Eye (tissue), 1 donor: ENCODE measurements around the gene TBPL1.
"Not testable (repeated sequence)": the region's sequence is repeated elsewhere in the genome, so short reads cannot be mapped to it uniquely, and the experiment has no call there.

Experiments
- DNase-seq: peaks from one replicate; pipeline ENCODE4 v3.0.0-alpha.2; 2015

TBPL1 gene

DNA sequence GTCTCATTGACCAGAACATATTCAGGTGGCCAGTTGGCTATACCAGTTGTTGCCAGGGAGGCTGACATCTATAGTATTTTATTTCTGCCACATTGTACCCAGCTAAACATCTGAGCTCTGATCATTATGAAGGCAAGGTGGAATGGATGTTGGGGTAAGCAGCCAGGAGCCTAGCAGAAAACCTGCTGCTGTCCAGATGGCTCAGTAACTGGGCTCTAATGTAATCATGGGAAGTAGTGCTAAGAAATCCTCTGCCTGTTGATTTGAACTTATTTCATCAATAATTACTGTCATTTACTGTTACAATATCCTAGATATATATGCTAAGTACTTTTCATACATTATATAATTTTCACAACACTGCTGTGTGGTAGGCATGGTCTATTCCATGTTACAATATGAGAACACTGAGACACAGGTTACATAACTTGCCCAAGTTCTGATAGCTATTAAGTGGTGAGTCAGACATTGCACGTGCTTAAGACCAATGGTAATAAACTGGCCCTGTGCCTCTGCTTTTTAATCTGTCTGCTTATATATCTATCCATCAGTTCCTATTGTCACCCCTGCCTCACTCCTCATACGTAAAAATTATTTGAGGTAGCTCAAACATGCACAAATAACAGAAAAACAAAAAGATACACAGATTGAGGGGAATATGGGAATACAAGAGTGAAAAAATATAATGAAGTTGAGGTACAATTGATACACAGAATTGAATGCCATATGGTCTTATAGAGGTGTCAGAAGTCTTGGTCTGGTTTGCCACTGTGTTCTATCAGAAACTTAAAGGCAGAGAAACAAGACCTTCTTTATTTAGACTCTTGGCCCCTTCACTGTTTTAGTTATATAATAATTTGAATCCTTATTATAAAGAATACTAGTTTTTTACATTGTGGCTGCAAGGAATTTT, 25.2 kb downstream of the TBPL1 start:
- DNase-seq = no peak

GRCh38 chr6:133978896-133979240, 25.8 kb downstream of the TBPL1 start:
- DNase-seq = no peak

DNA sequence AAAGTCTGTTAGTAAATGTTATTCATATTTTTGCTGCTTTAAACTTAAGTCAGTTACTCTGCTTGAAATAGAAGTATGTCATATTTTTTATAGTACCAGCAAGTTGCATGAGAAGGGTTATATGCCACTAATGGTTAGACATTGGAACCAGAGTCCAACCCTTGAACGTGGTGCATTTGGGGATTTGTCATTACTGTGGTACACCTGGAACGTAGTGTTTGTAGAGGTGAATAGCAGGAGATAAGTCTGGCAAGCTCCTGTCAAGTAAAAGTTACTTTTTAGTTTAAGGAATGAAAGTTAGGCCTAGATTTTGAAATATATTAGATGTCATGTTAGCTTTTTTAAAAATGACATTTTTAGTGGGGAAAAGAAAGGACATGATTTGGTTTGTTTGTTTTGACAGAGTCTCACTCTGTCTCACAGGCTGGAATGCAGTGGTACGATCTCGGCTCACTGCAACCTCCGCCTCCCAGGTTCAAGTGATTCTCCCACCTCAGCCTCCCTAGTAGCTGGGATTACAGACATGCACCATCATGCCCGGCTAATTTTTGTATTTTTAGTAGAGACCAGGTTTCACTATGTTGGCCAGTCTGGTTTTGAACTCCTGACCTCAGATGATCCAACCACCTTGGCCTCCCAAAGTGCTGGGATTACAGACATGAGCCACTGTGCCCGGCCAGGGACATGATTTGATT, 26.4 kb downstream of the TBPL1 start:
- DNase-seq = not testable (repeated sequence)

GRCh38 chr6:133980168-133980567, 27.1 kb downstream of the TBPL1 start:
- DNase-seq = no peak

DNA sequence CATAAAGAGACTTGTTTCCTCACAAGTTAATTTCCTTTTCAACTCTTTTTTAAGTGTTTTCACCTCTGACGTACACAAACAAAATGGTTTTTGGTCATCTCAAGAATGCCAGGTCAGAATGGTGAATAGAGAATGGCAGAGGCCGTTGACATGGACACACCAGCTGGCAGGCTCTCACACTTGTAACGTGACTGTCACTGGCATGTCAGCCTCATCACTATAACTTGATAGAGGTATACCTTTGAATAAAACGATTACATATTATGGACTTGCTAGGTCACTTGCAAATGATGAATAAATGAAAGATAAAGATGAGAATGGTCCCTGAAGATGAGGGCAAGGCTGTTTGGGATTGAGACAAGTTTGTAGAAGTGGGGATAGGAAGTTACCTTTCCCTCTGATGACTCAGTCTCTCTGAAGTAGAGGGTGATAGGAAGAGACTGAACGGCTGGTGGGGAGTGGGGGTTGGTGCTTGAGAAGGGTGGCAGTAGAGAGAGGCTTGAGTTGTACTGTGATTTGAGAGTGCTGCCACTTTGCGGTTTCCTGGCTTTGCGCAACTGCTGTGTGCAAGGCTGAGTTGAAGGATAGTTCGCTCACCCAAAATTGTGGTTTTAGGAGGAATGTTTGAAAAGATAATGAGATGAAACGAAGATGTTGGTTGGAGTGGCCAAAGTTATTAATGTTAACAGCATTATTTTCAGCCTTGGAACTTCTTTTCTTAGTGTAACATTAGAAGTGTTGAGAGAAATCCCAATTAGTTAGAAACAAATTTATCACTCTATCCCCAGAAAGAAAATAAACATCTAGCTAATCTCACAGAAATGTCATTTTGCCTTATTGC, 30.3 kb downstream of the TBPL1 start:
- DNase-seq = no peak

GRCh38 chr6:133985970-133986369, 32.9 kb downstream of the TBPL1 start:
- DNase-seq = no peak

DNA sequence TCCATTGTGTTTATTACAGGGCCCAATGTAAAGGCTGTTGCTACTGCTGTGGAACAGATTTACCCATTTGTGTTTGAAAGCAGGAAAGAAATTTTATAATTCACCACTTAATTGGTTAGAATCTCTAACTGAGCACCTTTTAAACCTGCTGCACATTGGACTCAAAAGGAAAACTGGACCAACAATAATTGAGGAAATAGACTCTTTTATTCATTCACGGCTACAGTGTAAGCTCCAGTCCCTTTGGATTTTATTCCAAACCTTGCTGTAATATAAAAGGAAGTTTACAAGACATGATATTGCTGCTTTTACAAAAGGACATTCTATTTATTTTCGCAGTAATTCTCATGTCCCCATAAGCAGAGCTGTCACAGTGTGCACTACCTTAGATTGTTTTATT, 33.9 kb downstream of the TBPL1 start:
- no peak for DNase-seq

GRCh38 chr6:133989525-133989924, 36.5 kb downstream of the TBPL1 start:
- no peak for DNase-seq

DNA sequence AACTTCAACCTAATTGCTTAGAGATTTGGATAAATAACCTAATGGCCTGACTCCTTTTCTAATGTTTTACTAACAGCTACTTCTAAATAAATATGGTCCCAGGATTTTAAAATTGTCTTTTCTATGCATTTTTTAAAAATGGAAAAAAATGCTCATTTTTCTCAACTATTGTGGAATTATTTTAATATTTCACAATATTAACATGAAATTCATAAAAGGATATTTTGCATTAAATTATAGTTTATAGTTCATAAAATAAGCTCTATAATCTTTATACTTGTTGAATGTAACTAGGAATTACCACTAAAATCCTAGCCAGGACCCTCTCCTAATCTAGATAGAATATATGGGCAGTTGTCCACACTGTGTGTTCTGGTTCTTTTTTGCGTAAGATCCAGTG, 37.3 kb downstream of the TBPL1 start:
- DNase-seq = no peak

DNA sequence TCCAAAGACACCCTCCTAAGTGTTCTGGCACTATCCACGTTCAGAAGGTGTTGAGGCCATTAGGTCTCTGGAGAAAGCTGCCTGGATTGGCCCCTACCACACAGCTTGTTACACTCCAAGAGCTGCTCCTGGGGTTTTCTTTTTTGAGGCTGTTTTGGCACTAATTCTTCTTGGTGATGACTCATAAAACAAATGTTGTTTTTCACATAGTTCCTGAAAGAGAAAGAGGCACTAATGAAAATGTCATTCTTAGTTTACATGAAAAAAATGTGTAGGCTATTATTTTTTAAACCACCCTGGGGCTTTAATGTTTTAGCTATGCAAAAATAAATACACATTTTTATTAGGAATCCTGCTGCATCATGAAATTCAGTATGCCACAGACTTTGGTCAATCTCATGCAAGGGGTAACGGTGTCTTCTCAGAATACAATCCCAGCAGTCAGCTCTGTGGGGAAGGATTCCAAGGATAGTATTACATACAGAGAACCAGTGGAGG, 38.1 kb downstream of the TBPL1 start:
- DNase-seq = no peak

GRCh38 chr6:133992992-133993680, 40.1 kb downstream of the TBPL1 start:
- DNase-seq = no peak

- no peak for DNase-seq
Observed at GRCh38 chr6:133995296-133995695, 42.3 kb downstream of the TBPL1 start.

DNA sequence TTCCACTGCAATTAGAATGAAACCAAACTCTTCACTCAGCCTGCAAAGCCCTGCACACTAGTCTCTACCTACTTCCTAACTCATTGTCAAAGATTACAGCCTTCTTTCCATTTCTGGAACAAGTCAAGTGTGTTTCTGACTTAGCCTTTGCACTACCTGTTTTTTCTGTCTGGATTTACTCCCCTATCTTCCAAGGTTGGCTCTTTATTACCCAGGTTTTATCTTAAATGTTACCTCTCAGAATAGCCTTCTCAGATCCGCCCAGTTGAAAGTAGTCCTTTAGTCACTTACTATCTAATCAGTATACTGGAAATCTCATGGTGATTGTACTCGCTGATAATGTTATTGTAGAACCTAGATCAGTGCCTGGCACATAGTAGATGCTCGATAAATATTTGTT, 42.7 kb downstream of the TBPL1 start:
- no peak for DNase-seq

- no peak for DNase-seq
Observed at GRCh38 chr6:133997267-133997666, 44.2 kb downstream of the TBPL1 start.

- DNase-seq = no peak
Observed at GRCh38 chr6:133999305-133999704, 46.3 kb downstream of the TBPL1 start.

- DNase-seq = no peak
Observed at GRCh38 chr6:134000443-134000842, 47.4 kb downstream of the TBPL1 start.

GRCh38 chr6:134002821-134003220, 49.8 kb downstream of the TBPL1 start:
- DNase-seq = no peak

GRCh38 chr6:134003542-134003951, 50.5 kb downstream of the TBPL1 start:
- no peak for DNase-seq

GRCh38 chr6:134004714-134005113, 51.7 kb downstream of the TBPL1 start:
- no peak for DNase-seq

DNA sequence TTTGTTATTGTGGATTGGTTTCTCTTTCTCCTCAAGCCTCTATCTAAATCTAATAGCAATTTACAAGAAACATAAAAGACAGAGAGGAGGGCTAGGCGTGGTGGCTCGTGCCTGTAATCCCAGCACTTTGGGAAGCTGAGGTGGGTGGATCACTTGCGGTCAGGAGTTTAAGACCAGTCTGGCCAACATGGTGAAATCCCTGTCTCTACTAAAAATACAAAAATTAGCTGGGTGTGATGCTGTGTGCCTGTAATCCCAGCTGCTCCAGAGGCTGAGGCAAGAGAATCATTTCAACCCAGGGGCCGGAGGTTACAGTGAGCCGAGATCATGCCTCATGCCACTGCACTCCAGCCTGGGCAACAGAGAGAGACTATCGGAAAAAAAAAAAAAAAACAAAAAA, 52.8 kb downstream of the TBPL1 start:
- DNase-seq = no peak

GRCh38 chr6:134007077-134007476, 54.1 kb downstream of the TBPL1 start:
- no peak for DNase-seq

DNA sequence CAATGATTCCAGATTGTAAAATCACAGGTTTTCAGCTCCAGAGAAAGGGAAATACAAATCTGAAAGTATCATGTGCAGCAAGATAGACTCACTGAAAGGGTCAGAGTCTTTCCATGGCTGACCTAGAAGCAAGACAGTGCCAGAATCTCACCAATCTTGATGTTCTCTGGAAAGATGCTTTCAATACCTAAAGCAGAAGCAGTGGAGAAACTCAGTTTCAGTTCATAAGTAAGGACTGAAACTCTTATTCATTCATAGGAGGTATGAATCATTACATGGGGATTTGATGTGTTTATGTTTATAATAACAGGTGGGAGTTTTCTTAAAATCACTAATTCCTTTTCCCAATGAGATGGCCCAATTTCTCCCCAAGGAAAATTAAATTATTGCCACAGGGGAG, 56.9 kb downstream of the TBPL1 start:
- no peak for DNase-seq

DNA sequence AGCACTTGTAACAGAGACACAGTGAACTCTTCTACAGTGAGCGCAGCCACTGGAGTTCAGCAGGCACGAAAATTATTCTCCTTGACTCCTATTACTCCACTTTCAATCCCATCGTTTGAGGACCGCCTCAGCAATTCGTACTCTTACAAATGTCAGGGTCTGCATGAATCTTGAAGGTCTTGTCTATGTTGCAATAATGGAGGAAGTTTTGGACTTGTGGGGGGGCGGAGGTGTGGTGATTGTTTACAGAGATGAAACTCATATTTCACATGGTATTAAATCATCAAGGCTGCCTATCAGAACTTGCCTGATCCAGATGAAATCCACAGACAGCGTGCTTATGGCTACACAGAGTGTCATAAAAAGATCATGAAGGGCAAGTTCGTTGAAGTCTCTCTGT, 57.4 kb downstream of the TBPL1 start:
- DNase-seq = no peak
